Keratinocyte (primary cell): ENCODE measurements around the gene TMEM63B. TPM values are rescaled to one million over a fixed set of nuclear protein-coding genes. Genes with fewer than 3 reads are reported as not detected.
"Not testable (repeated sequence)": the region's sequence is repeated elsewhere in the genome, so short reads cannot be mapped to it uniquely, and the experiment has no call there.

ENCODE experiments used
- DNase-seq: peaks from one replicate; pipeline ENCODE4 v3.0.0-alpha.2; 2011; ENCODE audit warnings: low read depth, missing footprints, low spot score
- FAIRE-seq: peaks from 2 replicates; lab custom pipeline; 2011; peaks lifted over from hg19 to GRCh38; lab: Jason Lieb, UNC
- H2AFZ ChIP-seq: 2 replicates; pipeline ENCODE4 v1.6.0; 2012; ENCODE audit warnings: low read length, control low read depth, inconsistent platforms; ENCODE audit not compliant: control insufficient read depth
- H3K27ac ChIP-seq: 2 replicates; pipeline ENCODE4 v1.5.1; 2011; ENCODE audit warnings: low read length; ENCODE audit not compliant: control insufficient read depth, insufficient read depth
- H3K27me3 ChIP-seq: 3 replicates; pipeline ENCODE4 v1.6.0; 2011; ENCODE audit warnings: low read length; ENCODE audit not compliant: control insufficient read depth, insufficient read depth; ENCODE audit errors: extremely low read depth
- H3K36me3 ChIP-seq, 2 experiments: 2 replicates in 1 of 2; 3 replicates in 1 of 2; pipeline ENCODE4 v1.5.1; 2011; ENCODE audit warnings: low read length in 2 of 2, mild to moderate bottlenecking in 1 of 2; ENCODE audit not compliant: control insufficient read depth in 2 of 2, insufficient read depth in 2 of 2; ENCODE audit errors: extremely low read depth in 1 of 2
- H3K4me1 ChIP-seq: 3 replicates; pipeline ENCODE4 v1.5.1; 2011; ENCODE audit warnings: low read length; ENCODE audit not compliant: control insufficient read depth, insufficient read depth; ENCODE audit errors: extremely low read depth
- H3K4me2 ChIP-seq: 3 replicates; pipeline ENCODE4 v1.6.0; 2011; ENCODE audit warnings: low read depth, low read length; ENCODE audit not compliant: control insufficient read depth, insufficient read depth; ENCODE audit errors: extremely low read depth
- H3K4me3 ChIP-seq, 3 experiments: fragments of 200-600 bp in 1 of 3; sonication (generic) in 1 of 3; 2 replicates in 2 of 3; 3 replicates in 1 of 3; pipeline ENCODE4 v1.5.1; 2011 to 2016; ENCODE audit warnings: low read length in 3 of 3, mild to moderate bottlenecking in 3 of 3, control low read depth in 2 of 3, inconsistent platforms in 1 of 3, low read depth in 1 of 3, mixed read lengths in 1 of 3, mixed run types in 1 of 3, moderate library complexity in 1 of 3; ENCODE audit not compliant: control insufficient read depth in 2 of 3, insufficient read depth in 2 of 3; ENCODE audit errors: extremely low read depth in 1 of 3
- H3K79me2 ChIP-seq: 2 replicates; pipeline ENCODE4 v1.6.0; 2012; ENCODE audit warnings: low read length; ENCODE audit not compliant: control insufficient read depth, insufficient read depth
- H3K9ac ChIP-seq: 3 replicates; pipeline ENCODE4 v1.6.0; 2011; ENCODE audit warnings: low read length; ENCODE audit not compliant: control insufficient read depth, insufficient read depth; ENCODE audit errors: extremely low read depth
- H3K9me1 ChIP-seq: 3 replicates; pipeline ENCODE4 v1.6.0; 2011; ENCODE audit warnings: low read length; ENCODE audit not compliant: control insufficient read depth, insufficient read depth; ENCODE audit errors: extremely low read depth
- H3K9me3 ChIP-seq: 2 replicates; pipeline ENCODE4 v1.5.1; 2012; ENCODE audit warnings: low read depth, low read length; ENCODE audit not compliant: control insufficient read depth
- H4K20me1 ChIP-seq: 3 replicates; pipeline ENCODE4 v1.6.0; 2011; ENCODE audit warnings: low read length; ENCODE audit not compliant: control insufficient read depth, insufficient read depth; ENCODE audit errors: extremely low read depth
- CTCF ChIP-seq, 3 experiments: IDR thresholded peaks in 1 of 3; conservative IDR thresholded peaks in 1 of 3; optimal IDR thresholded peaks in 1 of 3; 2 replicates in 2 of 3; 3 replicates in 1 of 3; pipeline versions ENCODE3 to v1.5.1; 2011; ENCODE audit warnings: low read length in 3 of 3, mild to moderate bottlenecking in 3 of 3, moderate library complexity in 2 of 3, control low read depth in 1 of 3, inconsistent platforms in 1 of 3; ENCODE audit not compliant: insufficient read depth in 2 of 3; ENCODE audit errors: extremely low read depth in 1 of 3
- EZH2 ChIP-seq: IDR thresholded peaks from one replicate; pipeline ENCODE4 v1.6.1; 2012; ENCODE audit warnings: inconsistent platforms, mild to moderate bottlenecking, low read length, moderate library complexity
- dilution Hi-C: fragments of 300-500 bp; cut with MboI; formaldehyde crosslinking; loops from one replicate; pipeline ENCODE4 v1.7.0; 2020; ENCODE audit warnings: low sequenced_read_pairs; ENCODE audit not compliant: extremely low pct_ligation_motif_present
- polyA plus RNA-seq, 5 experiments: library from polyadenylated mRNA; depleted of rRNA in 3 of 5; stranded (reverse) in 3 of 5; stranded (forward) in 1 of 5; unstranded in 1 of 5; fragments of >200 nt; gene quantifications; 1 replicate in 1 of 5; 2 replicates in 3 of 5; 3 replicates in 1 of 5; pipeline versions ENCODE4 v1.2.1 to v1.2.3, GENCODE V29; 2011 to 2012; ENCODE audit warnings: missing spikeins in 2 of 5, low read depth in 1 of 5, low replicate concordance in 1 of 5

Gene TMEM63B
- polyA plus RNA-seq, 1 donor (not counting 4 experiments of a cell fraction or from before 2014, with no cell fraction given) = 64.8 TPM

GRCh38 chr6:44182911-44183390 is 55.6 kb downstream of the TMEM63B start:
- Histone ChIP-seq H3K36me3 (no peaks in the 10 kb centered on the region), H3K9me3 (no peaks in the 10 kb centered on the region), H3K9ac (no peak overlapping the region), H3K79me2 (no peaks in the 10 kb centered on the region), H3K27ac (no peak overlapping the region), H4K20me1 (no peaks in the 10 kb centered on the region), H3K4me1 (peaks cover 10% of the 10 kb centered on the region), H2AFZ (no peak overlapping the region), H3K27me3 (no peaks in the 10 kb centered on the region), H3K9me1 (no peaks in the 10 kb centered on the region), H3K4me2 (no peak overlapping the region), H3K4me3 (no peak overlapping the region)
- FAIRE-seq (no peak), DNase-seq (no peak)
- dilution Hi-C loops = no loop called here
- TF ChIP-seq EZH2 (no peak), CTCF (optimal IDR thresholded peaks at IDR 0.05 in 1 of 3, IDR thresholded peaks at IDR 0.05 in 1 of 3, conservative IDR thresholded peaks at IDR 0.05 in 1 of 3; ENCODE audit: extremely low read depth in 1 of 3, insufficient read depth in 2 of 3, low read length in 3 of 3) (no peak)

GRCh38 chr6:44183783-44184182 is 56.4 kb downstream of the TMEM63B start:
- dilution Hi-C loops = no loop called here
- Histone ChIP-seq H3K4me2 (no peak overlapping the region), H4K20me1 (no peaks in the 10 kb centered on the region), H3K27me3 (no peaks in the 10 kb centered on the region), H3K79me2 (no peaks in the 10 kb centered on the region), H3K9ac (no peak overlapping the region), H2AFZ (no peak overlapping the region), H3K4me1 (peaks cover 1% of the 10 kb centered on the region), H3K27ac (no peak overlapping the region), H3K36me3 (no peaks in the 10 kb centered on the region), H3K9me1 (no peaks in the 10 kb centered on the region), H3K4me3 (no peak overlapping the region), H3K9me3 (no peaks in the 10 kb centered on the region)
- DNase-seq (no peak), FAIRE-seq (no peak)
- TF ChIP-seq CTCF (optimal IDR thresholded peaks at IDR 0.05 in 1 of 3, IDR thresholded peaks at IDR 0.05 in 1 of 3, conservative IDR thresholded peaks at IDR 0.05 in 1 of 3; ENCODE audit: extremely low read depth in 1 of 3, insufficient read depth in 2 of 3, low read length in 3 of 3) (no peak), EZH2 (no peak)

- H3K79me2 ChIP-seq, DNase-seq, H3K4me2 ChIP-seq, H3K9me3 ChIP-seq, H3K4me1 ChIP-seq, H3K27ac ChIP-seq, H3K9me1 ChIP-seq, H3K9ac ChIP-seq, H4K20me1 ChIP-seq, H3K27me3 ChIP-seq, H3K4me3 ChIP-seq, H3K36me3 ChIP-seq, H2AFZ ChIP-seq, FAIRE-seq, dilution Hi-C loops: not testable (repeated sequence)
Observed at GRCh38 chr6:44185356-44185755, 58.0 kb downstream of the TMEM63B start.
